GM19035 (cell line): Measurements from ENCODE around the gene NTNG1.
A peak's percentile ranks its signal among the peaks of the same experiment; 100 is the strongest.

Experiments
- ATAC-seq: cut with Tn5 transposase; IDR thresholded peaks from one replicate; pipeline ENCODE4 v1.9.1; 2021; ENCODE audit not compliant: unreplicated experiment

NTNG1 gene

GRCh38 chr1:107389410-107390396 lies 248.9 kb downstream of the NTNG1 start:
- peak; percentile 76 for ATAC-seq

GRCh38 chr1:107394301-107394700 lies 253.5 kb downstream of the NTNG1 start:
- no peak for ATAC-seq

DNA sequence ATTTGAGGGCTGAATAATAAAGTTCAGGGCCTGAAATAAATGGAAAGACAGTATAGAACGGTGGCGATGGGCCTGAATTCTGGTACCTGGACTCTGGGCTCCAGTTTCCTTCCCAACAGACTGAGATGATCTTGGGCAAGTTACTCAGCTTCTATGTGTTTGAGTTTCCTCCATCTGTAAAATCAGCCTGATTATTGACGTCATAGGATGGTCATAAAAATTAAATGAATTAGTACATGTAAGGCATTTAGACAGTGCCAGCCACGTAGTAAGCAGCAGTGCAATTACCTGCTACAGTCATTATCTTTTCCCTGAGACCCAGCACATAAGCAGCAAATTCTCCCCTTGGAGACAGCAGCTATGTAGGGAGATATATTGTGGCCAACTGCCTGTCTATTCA lies 260.9 kb downstream of the NTNG1 start:
- ATAC-seq: no peak

GRCh38 chr1:107404756-107405155 lies 263.9 kb downstream of the NTNG1 start:
- ATAC-seq: no peak

GRCh38 chr1:107405236-107405635 lies 264.4 kb downstream of the NTNG1 start:
- ATAC-seq: no peak

GRCh38 chr1:107407011-107407410 lies 266.2 kb downstream of the NTNG1 start:
- no peak for ATAC-seq

DNA sequence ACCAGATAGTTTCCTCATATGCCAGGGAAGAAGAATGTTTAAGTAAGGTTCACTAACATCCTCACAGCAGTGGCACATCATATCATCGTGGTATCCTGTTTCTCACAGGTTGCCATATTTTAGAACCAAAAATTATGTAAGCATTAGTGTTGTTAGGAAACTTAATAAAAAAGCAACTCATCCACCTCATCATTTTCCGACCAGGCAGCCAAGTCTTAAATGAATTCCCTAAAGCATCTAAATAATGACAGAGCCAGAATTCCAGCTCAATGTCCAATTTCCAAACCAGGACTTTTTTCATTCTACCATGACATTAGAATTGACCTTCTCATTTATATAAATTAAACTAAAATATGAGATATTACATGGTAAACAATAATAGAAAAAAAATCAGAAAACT lies 272.7 kb downstream of the NTNG1 start:
- no peak for ATAC-seq

DNA sequence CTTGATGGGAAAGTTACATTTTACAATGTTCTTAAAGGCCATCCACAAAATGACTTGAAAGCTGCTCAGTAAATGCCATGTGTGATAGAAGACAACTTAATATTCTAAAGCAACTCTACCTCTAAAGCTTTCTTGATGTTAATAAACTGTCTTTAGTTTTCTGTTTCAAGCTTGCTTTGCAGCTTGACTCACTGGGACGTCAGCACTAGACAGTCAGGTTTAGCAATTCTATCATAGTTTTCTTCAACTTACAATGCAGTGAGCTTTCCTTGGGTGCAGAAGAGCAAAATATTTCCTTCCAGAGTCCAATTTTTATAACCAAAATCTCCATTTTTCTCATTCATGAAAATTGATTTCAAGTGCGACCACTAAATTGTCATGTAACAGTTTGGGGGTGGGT lies 273.1 kb downstream of the NTNG1 start:
- ATAC-seq: no peak

DNA sequence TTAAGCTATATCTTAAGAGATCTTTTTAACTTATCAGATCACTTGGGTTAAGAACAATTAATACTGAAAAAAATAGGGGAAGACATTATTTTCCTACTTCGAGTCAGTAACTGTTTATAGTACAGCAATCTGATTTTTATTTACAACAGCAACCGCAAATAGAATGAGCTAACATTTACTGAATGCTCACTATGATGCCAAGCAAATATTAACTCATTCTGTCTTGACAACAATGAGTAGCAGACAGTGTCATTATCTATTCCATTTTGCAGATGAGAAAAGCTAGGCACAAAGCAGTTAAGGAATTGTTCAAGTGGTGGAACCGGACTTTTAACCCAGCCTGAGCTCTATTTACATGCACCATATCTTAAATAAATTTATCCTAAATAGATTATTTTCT lies 273.7 kb downstream of the NTNG1 start:
- ATAC-seq: no peak

GRCh38 chr1:107415241-107415640 lies 274.4 kb downstream of the NTNG1 start:
- ATAC-seq: no peak

GRCh38 chr1:107419003-107419402 lies 278.2 kb downstream of the NTNG1 start:
- ATAC-seq: no peak

- ATAC-seq: no peak
Measured at GRCh38 chr1:107422901-107423300, 282.1 kb downstream of the NTNG1 start.

- peak; percentile 88 for ATAC-seq
Measured at GRCh38 chr1:107430540-107431228, 289.8 kb downstream of the NTNG1 start.

DNA sequence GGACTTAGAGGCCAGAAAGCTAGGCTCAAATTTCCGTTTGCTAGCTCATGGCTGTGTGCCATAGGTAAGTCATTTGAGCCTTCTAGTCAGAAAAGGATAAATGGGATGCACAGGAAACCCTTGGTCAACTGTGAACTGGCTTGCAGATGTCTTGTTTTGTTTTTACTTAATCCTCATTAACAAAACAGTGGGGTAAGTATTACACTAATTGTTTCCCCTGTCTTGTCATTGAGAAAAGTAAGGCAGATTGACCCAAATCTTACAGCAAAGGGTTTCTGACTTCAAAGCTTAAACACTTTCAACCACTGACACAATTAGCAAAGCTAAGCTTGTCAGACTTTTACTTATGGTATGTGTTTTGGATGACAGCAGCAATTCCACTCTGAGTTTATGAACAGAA lies 291.3 kb downstream of the NTNG1 start:
- no peak for ATAC-seq

DNA sequence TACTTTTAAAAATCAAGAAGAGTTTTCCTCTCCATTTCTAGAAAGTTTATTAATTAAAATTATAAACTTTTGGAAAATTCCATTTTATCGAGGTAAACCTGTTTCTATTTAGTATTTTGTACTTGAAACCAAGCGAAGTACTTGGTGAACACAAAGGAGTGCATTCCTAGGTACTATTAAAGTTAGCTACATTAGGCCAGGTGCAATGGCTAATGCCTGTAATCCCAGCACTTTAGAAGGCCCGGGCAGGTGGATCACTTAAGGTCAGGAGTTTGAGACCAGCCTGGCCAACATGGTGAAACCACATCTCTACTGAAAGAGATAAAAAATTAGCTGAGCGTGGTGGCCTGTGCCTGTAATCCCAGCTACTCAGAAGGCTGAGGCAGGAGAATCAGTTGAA lies 292.2 kb downstream of the NTNG1 start:
- ATAC-seq: no peak

DNA sequence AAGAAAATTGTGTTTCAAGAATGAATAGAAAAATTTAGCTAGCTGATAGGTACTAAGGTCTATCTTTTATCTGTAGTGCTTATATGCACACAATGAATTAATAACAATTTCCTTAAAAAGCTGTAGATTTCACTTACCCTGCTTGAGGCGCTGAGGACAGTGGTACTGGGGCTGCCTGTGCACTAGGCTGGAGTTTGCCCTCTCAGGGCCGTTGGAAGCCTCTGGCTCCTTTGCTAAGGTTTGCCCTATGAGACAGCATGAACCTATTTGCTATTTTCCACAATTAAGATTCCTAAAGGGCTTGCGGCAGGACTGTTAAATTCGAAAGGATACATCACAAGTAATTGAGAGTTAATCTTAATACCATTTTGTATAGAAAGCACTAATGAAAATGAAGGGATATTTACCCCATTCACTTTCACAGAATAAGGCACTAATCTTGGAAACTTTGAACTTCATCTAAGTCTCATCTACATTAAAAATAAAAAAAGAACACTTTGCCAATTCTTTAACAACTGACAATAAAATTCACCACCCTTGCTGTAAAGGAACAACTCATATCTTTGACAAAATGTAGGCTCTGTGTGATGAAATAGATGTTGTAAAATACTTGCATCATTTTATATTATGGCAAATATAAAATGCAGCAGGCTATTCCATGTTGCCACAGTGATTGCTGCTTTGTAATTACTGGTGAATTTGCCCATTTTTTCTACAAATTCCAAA lies 293.0 kb downstream of the NTNG1 start:
- ATAC-seq: no peak

DNA sequence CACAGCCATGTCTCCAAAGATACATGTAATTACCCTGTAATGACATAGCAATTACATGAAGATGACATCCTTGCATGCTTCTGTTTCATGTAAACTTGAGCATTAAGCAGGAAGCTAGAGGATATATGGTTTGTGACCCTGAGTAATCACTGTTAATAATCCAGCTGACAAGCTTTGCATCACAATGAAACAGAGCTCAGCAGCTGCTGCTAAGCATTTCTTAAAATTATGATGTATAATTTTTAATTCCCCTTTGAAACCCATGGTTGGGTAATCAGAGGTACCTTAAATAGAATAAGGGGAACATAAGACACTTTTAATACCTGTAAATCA lies 293.5 kb downstream of the NTNG1 start:
- no peak for ATAC-seq

DNA sequence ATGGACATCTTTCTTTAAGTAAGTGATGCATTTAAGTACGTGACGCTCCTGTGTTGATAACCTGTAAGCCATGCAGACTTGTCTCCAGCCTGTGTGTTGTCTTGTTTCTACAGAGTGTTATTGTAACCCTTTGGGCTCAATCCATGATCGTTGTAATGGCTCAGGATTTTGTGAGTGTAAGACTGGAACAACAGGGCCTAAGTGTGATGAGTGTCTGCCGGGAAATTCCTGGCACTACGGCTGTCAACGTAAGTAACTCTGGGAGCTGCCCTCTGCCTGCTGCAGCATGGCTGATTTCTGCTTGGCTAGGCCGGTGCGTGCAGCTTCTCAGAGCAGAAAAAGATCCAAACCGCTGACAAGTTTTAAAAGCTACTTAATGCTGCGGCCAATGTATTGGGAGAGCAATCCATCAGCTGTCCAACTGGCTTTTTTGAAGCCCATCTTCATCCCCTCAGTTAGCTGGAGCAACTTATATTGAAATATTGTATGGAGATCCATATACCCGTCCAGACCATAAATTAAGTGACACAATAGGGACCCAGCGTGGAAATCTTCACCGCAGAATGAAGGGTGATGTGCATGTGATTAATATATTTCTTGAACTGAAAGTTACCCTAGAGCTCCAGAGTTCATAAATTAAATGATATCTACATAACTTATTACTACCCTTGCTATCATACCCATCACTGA lies 295.9 kb downstream of the NTNG1 start:
- ATAC-seq: no peak

- no peak for ATAC-seq
Measured at GRCh38 chr1:107439567-107439966, 298.7 kb downstream of the NTNG1 start.

GRCh38 chr1:107442551-107442950 lies 301.7 kb downstream of the NTNG1 start:
- ATAC-seq: no peak

GRCh38 chr1:107443027-107443426 lies 302.2 kb downstream of the NTNG1 start:
- no peak for ATAC-seq
